HEK293T (cell line): ENCODE results near the gene SPECC1L.

Source experiments
- BHLHE40 ChIP-seq: fragments of 450-650 bp; IDR thresholded peaks from 2 replicates; pipeline ENCODE4 v1.6.1; 2016; ENCODE audit warnings: mild to moderate bottlenecking, moderate library complexity, borderline replicate concordance
- CTBP1 ChIP-seq: fragments of 450-650 bp; IDR thresholded peaks from 2 replicates; pipeline ENCODE4 v1.6.1; 2016; ENCODE audit warnings: borderline replicate concordance
- ELF4 ChIP-seq: fragments of 450-650 bp; IDR thresholded peaks from 2 replicates; pipeline ENCODE4 v1.6.1; 2017; ENCODE audit warnings: antibody characterized with exemption
- FOXA1 ChIP-seq: fragments of 450-650 bp; IDR thresholded peaks from 2 replicates; pipeline ENCODE4 v1.6.1; 2016; ENCODE audit warnings: mild to moderate bottlenecking
- FOXK2 ChIP-seq: fragments of 450-650 bp; IDR thresholded peaks from 2 replicates; pipeline ENCODE4 v1.6.1; 2016; ENCODE audit warnings: mild to moderate bottlenecking
- FOXM1 ChIP-seq: fragments of 450-650 bp; IDR thresholded peaks from 2 replicates; pipeline ENCODE4 v1.6.1; 2017; ENCODE audit warnings: mild to moderate bottlenecking, borderline replicate concordance
- HDGF ChIP-seq: fragments of 450-650 bp; IDR thresholded peaks from 2 replicates; pipeline ENCODE4 v1.6.1; 2017; ENCODE audit warnings: antibody characterized with exemption, borderline replicate concordance
- LEF1 ChIP-seq: fragments of 450-650 bp; IDR thresholded peaks from 2 replicates; pipeline ENCODE4 v1.6.1; 2017; ENCODE audit warnings: mild to moderate bottlenecking, borderline replicate concordance
- NFRKB ChIP-seq: fragments of 450-650 bp; IDR thresholded peaks from 2 replicates; pipeline ENCODE4 v1.6.1; 2016; ENCODE audit warnings: mild to moderate bottlenecking, moderate library complexity
- SP1 ChIP-seq: fragments of 450-650 bp; IDR thresholded peaks from 2 replicates; pipeline ENCODE4 v1.6.1; 2017
- SUZ12 ChIP-seq: fragments of 450-650 bp; IDR thresholded peaks from 2 replicates; pipeline ENCODE4 v1.6.1; 2016; ENCODE audit warnings: mild to moderate bottlenecking
- TARDBP ChIP-seq: fragments of 450-650 bp; IDR thresholded peaks from 2 replicates; pipeline ENCODE4 v1.6.1; 2016
- ZNF384 ChIP-seq: fragments of 450-650 bp; IDR thresholded peaks from 2 replicates; pipeline ENCODE4 v1.6.1; 2016
- TF ChIP-seq, protein P1 (sequence below): fragments of 450-650 bp; IDR thresholded peaks from 2 replicates; pipeline ENCODE4 v1.6.1; 2016

- TF ChIP-seq FOXM1 (no peak), SP1 (no peak), BHLHE40 (no peak), SUZ12 (no peak), FOXA1 (no peak), NFRKB (no peak), LEF1 (no peak), HDGF (no peak), ELF4 (no peak), CTBP1 (no peak), ZNF384 (no peak), FOXK2 (no peak), TARDBP (no peak)
- TF ChIP-seq, protein P1, sequence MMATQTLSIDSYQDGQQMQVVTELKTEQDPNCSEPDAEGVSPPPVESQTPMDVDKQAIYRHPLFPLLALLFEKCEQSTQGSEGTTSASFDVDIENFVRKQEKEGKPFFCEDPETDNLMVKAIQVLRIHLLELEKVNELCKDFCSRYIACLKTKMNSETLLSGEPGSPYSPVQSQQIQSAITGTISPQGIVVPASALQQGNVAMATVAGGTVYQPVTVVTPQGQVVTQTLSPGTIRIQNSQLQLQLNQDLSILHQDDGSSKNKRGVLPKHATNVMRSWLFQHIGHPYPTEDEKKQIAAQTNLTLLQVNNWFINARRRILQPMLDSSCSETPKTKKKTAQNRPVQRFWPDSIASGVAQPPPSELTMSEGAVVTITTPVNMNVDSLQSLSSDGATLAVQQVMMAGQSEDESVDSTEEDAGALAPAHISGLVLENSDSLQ: no peak
Measured at GRCh38 chr22:24426851-24427499, 156.3 kb downstream of the SPECC1L start.
